K562 (cell line): Measurements from ENCODE around the gene ZSWIM4. TPM values are rescaled to one million over a fixed set of nuclear protein-coding genes. Genes with fewer than 3 reads are reported as not detected.

Source experiments
- KDM5B ChIP-seq: fragments of 200-600 bp; sonication (generic); IDR thresholded peaks from 2 replicates; pipeline ENCODE4 v1.6.1; 2012; ENCODE audit warnings: low read depth, mild to moderate bottlenecking, moderate library complexity, low read length, control low read depth, inconsistent platforms; ENCODE audit not compliant: insufficient replicate concordance
- NFXL1 ChIP-seq: fragments of 450-650 bp; formaldehyde crosslinking; IDR thresholded peaks from 2 replicates; pipeline ENCODE4 v1.4.0; 2021; ENCODE audit warnings: mild to moderate bottlenecking
- RFX7 ChIP-seq: fragments of 250-450 bp; sonication (Bioruptor Pico); IDR thresholded peaks from 2 replicates; pipeline ENCODE4 v1.5.1; 2021; ENCODE audit warnings: mild to moderate bottlenecking
- SAP30 ChIP-seq: fragments of 200-600 bp; sonication (generic); IDR thresholded peaks from 2 replicates; pipeline ENCODE4 v1.6.1; 2012; ENCODE audit warnings: borderline replicate concordance, low read depth, mild to moderate bottlenecking, moderate library complexity, low read length, control low read depth, inconsistent platforms; ENCODE audit not compliant: insufficient read depth, poor library complexity, severe bottlenecking
- SIN3A ChIP-seq, 2 experiments: fragments of 150-350 bp in 1 of 2; IDR thresholded peaks; 2 replicates each; pipeline ENCODE4 v1.6.1; 2011 to 2016; ENCODE audit warnings: borderline replicate concordance in 2 of 2, low read depth in 2 of 2, low read length in 2 of 2, mild to moderate bottlenecking in 2 of 2, moderate library complexity in 2 of 2; ENCODE audit not compliant: control insufficient read depth in 1 of 2
- YY1 ChIP-seq, 3 experiments: IDR thresholded peaks; 2 replicates each; pipeline ENCODE4 v1.6.1; 2011; ENCODE audit warnings: low read length in 2 of 3, mild to moderate bottlenecking in 2 of 3, moderate library complexity in 2 of 3, borderline replicate concordance in 1 of 3, control low read depth in 1 of 3, low read depth in 1 of 3; ENCODE audit not compliant: insufficient read depth in 3 of 3, insufficient replicate concordance in 2 of 3, control insufficient read depth in 1 of 3, insufficient read length in 1 of 3; ENCODE audit errors: extremely low read depth in 1 of 3
- ZBTB11 ChIP-seq, 3 experiments: fragments of 200-800 bp in 1 of 3; fragments of 250-450 bp in 1 of 3; fragments of 450-650 bp in 1 of 3; sonication (Bioruptor Pico) in 1 of 3; sonication (Bioruptor generic) in 1 of 3; formaldehyde crosslinking in 1 of 3; IDR thresholded peaks; 2 replicates each; pipeline versions ENCODE4 v1.6.1 to v1.8.0; 2016 to 2022; ENCODE audit warnings: mild to moderate bottlenecking in 2 of 3, missing genetic modification characterization in 2 of 3, missing compliant biosample characterization in 1 of 3, moderate library complexity in 1 of 3
- ZNF121 ChIP-seq: sonication (generic); formaldehyde crosslinking; conservative IDR thresholded peaks from 2 replicates; pipeline ENCODE4 v1.8.0; 2022; ENCODE audit warnings: missing genetic modification reagents
- polyA plus RNA-seq, 8 experiments: library from polyadenylated mRNA; depleted of rRNA in 4 of 8; stranded (reverse) in 5 of 8; unstranded in 3 of 8; fragments of >200 nt; fragmentation: Nextera tagmentation in 2 of 8; fragmentation: Illumina TruSeq in 1 of 8; extraction: Ambion mirVana in 2 of 8; extraction: Trizol in 1 of 8; gene quantifications; 2 replicates each; pipeline versions ENCODE4 v1.2.1 to v1.2.3, GENCODE V29; 2011 to 2014; ENCODE audit warnings: inconsistent platforms in 1 of 8, missing spikeins in 1 of 8
- total RNA-seq, 7 experiments: library from RNA; depleted of rRNA in 6 of 7; stranded (reverse); fragments of >200 nt in 6 of 7; fragmentation: Illumina TruSeq in 2 of 7; extraction: Trizol in 2 of 7; gene quantifications; 2 replicates each; pipeline versions ENCODE4 v1.2.1 to v1.2.3, GENCODE V29; 2011 to 2021; ENCODE audit warnings: low replicate concordance in 1 of 7
- TF ChIP-seq, protein P1 (sequence below): sonication (generic); formaldehyde crosslinking; IDR thresholded peaks from 2 replicates; pipeline ENCODE4 v1.8.1; 2023; ENCODE audit warnings: mild to moderate bottlenecking, missing genetic modification reagents
- TF ChIP-seq, protein P2 (sequence below): fragments of 250-450 bp; sonication (Bioruptor Pico); IDR thresholded peaks from 2 replicates; pipeline ENCODE4 v1.5.0; 2022; ENCODE audit warnings: mild to moderate bottlenecking
- TF ChIP-seq, protein P3 (sequence below), 2 experiments: fragments of 450-650 bp; conservative IDR thresholded peaks; 2 replicates each; pipeline ENCODE4 v1.6.1; 2017; ENCODE audit warnings: mild to moderate bottlenecking in 2 of 2, moderate library complexity in 2 of 2
- TF ChIP-seq, protein P4 (sequence below): fragments of 450-650 bp; formaldehyde crosslinking; IDR thresholded peaks from 2 replicates; pipeline ENCODE4 v1.4.0; 2022; ENCODE audit warnings: missing genetic modification characterization

ZSWIM4 gene
- total and polyA plus RNA-seq, 9 of the 15 experiments (the other 6 are each of a cell fraction or from before 2014, with no cell fraction given): 0.25 to 3.7 (median 0.79) TPM; not detected in 2

- TF ChIP-seq, protein P1, sequence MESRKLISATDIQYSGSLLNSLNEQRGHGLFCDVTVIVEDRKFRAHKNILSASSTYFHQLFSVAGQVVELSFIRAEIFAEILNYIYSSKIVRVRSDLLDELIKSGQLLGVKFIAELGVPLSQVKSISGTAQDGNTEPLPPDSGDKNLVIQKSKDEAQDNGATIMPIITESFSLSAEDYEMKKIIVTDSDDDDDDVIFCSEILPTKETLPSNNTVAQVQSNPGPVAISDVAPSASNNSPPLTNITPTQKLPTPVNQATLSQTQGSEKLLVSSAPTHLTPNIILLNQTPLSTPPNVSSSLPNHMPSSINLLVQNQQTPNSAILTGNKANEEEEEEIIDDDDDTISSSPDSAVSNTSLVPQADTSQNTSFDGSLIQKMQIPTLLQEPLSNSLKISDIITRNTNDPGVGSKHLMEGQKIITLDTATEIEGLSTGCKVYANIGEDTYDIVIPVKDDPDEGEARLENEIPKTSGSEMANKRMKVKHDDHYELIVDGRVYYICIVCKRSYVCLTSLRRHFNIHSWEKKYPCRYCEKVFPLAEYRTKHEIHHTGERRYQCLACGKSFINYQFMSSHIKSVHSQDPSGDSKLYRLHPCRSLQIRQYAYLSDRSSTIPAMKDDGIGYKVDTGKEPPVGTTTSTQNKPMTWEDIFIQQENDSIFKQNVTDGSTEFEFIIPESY: peak; percentile 24; the same call in 1 of the 2 replicates
- peak in 1 of 2 experiments; percentile 79; a peak in 2 of 4 replicates for TF ChIP-seq SIN3A (IDR thresholded peaks at IDR 0.05; ENCODE audit: borderline replicate concordance in 2 of 2, control insufficient read depth in 1 of 2, low read depth in 2 of 2, low read length in 2 of 2)
- TF ChIP-seq SAP30: peak; percentile 33
- peak; percentile 59 for TF ChIP-seq KDM5B
- TF ChIP-seq, protein P2, sequence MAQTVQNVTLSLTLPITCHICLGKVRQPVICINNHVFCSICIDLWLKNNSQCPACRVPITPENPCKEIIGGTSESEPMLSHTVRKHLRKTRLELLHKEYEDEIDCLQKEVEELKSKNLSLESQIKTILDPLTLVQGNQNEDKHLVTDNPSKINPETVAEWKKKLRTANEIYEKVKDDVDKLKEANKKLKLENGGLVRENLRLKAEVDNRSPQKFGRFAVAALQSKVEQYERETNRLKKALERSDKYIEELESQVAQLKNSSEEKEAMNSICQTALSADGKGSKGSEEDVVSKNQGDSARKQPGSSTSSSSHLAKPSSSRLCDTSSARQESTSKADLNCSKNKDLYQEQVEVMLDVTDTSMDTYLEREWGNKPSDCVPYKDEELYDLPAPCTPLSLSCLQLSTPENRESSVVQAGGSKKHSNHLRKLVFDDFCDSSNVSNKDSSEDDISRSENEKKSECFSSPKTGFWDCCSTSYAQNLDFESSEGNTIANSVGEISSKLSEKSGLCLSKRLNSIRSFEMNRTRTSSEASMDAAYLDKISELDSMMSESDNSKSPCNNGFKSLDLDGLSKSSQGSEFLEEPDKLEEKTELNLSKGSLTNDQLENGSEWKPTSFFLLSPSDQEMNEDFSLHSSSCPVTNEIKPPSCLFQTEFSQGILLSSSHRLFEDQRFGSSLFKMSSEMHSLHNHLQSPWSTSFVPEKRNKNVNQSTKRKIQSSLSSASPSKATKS (CRISPR knock-in tag): no peak
- TF ChIP-seq, protein P3, sequence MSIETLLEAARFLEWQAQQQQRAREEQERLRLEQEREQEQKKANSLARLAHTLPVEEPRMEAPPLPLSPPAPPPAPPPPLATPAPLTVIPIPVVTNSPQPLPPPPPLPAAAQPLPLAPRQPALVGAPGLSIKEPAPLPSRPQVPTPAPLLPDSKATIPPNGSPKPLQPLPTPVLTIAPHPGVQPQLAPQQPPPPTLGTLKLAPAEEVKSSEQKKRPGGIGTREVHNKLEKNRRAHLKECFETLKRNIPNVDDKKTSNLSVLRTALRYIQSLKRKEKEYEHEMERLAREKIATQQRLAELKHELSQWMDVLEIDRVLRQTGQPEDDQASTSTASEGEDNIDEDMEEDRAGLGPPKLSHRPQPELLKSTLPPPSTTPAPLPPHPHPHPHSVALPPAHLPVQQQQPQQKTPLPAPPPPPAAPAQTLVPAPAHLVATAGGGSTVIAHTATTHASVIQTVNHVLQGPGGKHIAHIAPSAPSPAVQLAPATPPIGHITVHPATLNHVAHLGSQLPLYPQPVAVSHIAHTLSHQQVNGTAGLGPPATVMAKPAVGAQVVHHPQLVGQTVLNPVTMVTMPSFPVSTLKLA (conservative IDR thresholded peaks at IDR 0.05): peak; percentile 66 to 80
- TF ChIP-seq ZBTB11 (CRISPR knock-in tag; IDR thresholded peaks at IDR 0.05): peak in 1 of 3 experiments; percentile 19; a peak in 1 of 6 replicates
- no peak for TF ChIP-seq RFX7 (CRISPR knock-in tag)
- TF ChIP-seq YY1 (IDR thresholded peaks at IDR 0.05; ENCODE audit: borderline replicate concordance in 1 of 3, control insufficient read depth in 1 of 3, extremely low read depth in 1 of 3, insufficient read depth in 3 of 3, insufficient read length in 1 of 3, insufficient replicate concordance in 2 of 3, low read depth in 1 of 3, low read length in 2 of 3): peak in 1 of 3 experiments; percentile 12
- TF ChIP-seq ZNF121 (CRISPR knock-in tag): no peak
- no peak for TF ChIP-seq NFXL1 (CRISPR knock-in tag)
- TF ChIP-seq, protein P4, sequence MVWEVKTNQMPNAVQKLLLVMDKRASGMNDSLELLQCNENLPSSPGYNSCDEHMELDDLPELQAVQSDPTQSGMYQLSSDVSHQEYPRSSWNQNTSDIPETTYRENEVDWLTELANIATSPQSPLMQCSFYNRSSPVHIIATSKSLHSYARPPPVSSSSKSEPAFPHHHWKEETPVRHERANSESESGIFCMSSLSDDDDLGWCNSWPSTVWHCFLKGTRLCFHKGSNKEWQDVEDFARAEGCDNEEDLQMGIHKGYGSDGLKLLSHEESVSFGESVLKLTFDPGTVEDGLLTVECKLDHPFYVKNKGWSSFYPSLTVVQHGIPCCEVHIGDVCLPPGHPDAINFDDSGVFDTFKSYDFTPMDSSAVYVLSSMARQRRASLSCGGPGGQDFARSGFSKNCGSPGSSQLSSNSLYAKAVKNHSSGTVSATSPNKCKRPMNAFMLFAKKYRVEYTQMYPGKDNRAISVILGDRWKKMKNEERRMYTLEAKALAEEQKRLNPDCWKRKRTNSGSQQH (CRISPR knock-in tag): no peak
Measured at GRCh38 chr19:13764101-13764807, 31.0 kb upstream of the ZSWIM4 start, which contains the start of gene MRI1 (continued).
